Measurements from ENCODE around the gene FBXO21.
"Not testable (repeated sequence)": the region's sequence is repeated elsewhere in the genome, so short reads cannot be mapped to it uniquely, and the experiment has no call there.

The FBXO21 gene, protein sequence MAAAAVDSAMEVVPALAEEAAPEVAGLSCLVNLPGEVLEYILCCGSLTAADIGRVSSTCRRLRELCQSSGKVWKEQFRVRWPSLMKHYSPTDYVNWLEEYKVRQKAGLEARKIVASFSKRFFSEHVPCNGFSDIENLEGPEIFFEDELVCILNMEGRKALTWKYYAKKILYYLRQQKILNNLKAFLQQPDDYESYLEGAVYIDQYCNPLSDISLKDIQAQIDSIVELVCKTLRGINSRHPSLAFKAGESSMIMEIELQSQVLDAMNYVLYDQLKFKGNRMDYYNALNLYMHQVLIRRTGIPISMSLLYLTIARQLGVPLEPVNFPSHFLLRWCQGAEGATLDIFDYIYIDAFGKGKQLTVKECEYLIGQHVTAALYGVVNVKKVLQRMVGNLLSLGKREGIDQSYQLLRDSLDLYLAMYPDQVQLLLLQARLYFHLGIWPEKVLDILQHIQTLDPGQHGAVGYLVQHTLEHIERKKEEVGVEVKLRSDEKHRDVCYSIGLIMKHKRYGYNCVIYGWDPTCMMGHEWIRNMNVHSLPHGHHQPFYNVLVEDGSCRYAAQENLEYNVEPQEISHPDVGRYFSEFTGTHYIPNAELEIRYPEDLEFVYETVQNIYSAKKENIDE

GRCh38 chr12:117190210-117190781 is at the start of gene FBXO21:
FBXO21 (minus strand) TSS chr12:117190470; CDS start chr12:117190456, 14 bp downstream.
- DNase-seq = peak; percentile 22

DNA sequence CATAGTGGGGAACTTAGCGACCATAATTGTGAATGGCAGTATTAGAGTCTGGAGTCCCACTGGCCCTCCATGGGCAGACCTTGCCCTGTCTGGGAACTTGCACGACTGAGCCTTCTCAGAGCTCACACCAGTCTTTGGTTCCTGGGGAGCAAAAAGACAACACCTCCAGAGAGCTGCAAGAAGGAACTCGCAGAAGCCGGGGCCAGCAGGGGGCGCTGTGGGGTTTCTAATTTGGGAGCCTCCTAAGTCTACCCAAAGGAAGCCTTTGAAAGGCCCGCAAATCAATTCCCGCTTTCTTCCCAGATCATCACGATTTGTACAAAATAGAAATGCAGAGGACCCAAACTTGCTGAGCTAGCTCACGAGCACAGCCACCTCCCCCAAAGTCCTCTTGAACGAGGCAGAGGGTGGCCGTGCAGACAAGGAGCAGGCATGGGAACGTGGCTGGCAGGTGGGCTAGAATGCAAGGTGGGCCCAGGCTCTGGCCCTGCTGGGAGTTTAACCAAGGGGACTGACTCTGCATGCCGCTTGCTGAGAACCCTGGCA is 46.3 kb upstream of the FBXO21 start:
- no peak for DNase-seq

DNA sequence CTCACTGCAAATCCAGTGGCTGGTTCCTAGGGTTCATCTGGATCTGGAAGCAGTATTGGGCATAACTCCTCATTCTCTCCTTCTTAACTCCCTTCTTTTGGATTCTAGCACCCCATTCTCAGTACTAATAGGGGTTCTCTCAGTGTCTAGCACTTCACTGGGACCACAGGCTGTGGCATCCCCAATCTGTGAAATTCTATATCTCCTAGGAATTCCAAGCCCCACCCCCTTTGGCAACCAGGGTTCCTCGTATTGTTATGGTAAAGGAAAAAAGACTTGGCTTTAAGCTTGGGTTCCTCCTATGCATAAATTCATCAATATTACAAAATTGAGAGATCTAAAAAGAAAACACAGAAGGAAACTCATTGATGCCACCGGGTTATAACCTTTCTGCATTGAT is 45.0 kb upstream of the FBXO21 start:
- no peak for DNase-seq

GRCh38 chr12:117234441-117234840 is 44.2 kb upstream of the FBXO21 start:
- DNase-seq = no peak

GRCh38 chr12:117231750-117232149 is 41.5 kb upstream of the FBXO21 start:
- no peak for DNase-seq

GRCh38 chr12:117228239-117228638 is 38.0 kb upstream of the FBXO21 start:
- no peak for DNase-seq

GRCh38 chr12:117227000-117227653 is 36.9 kb upstream of the FBXO21 start:
- no peak for DNase-seq

- DNase-seq = no peak
These were observed 36.2 kb upstream of the FBXO21 start for GRCh38 chr12:117226505-117226904.

DNA sequence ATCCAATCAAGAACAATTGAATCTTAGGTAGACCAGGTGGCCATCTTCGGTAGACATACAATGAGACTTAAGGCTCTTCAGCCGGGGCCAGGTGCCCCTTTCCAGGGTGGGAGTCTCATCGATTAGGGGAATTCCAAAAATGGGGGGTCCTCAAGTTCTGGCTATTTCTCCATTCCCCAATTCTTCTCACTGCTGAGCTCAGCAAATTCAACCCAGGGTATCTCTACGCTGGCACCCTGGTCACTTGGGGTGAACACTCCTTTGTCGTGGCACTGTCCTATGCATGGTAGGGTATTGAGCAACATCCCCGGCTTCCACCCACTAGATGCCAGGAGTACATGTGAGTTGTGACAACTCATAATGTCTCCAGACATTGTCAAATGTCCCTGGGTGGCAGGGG is 34.9 kb upstream of the FBXO21 start:
- no peak for DNase-seq

DNA sequence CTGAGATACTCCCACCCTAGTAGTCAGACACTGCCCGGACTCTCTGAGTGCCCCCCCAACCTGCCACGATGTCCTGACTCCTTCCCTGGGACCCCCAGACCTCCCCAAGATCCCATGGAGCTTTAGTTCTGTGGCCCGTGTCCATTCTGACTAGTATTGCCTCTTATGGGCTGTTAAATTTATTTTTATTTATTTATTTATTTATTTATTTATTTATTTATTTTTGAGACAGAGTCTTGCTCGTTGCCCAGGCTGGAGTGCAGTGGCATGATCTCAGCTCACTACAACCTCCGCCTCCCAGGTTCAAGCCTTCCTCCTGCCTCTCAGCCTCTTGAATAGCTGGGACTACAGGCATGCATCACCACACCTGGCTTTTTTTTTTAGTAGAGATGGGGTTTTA is 30.7 kb upstream of the FBXO21 start:
- not testable (repeated sequence) for DNase-seq

GRCh38 chr12:117218149-117218548 is 27.9 kb upstream of the FBXO21 start:
- DNase-seq = no peak

- DNase-seq = no peak
These were observed 26.4 kb upstream of the FBXO21 start for GRCh38 chr12:117216686-117217085.

GRCh38 chr12:117214797-117215196 is 24.5 kb upstream of the FBXO21 start:
- DNase-seq = no peak

- no peak for DNase-seq
These were observed 23.1 kb upstream of the FBXO21 start for GRCh38 chr12:117213295-117213808.

- DNase-seq = no peak
These were observed 22.4 kb upstream of the FBXO21 start for GRCh38 chr12:117212563-117213190.

GRCh38 chr12:117210266-117210918 is 20.1 kb upstream of the FBXO21 start:
- DNase-seq = no peak

GRCh38 chr12:117209626-117210025 is 19.4 kb upstream of the FBXO21 start:
- DNase-seq = no peak

DNA sequence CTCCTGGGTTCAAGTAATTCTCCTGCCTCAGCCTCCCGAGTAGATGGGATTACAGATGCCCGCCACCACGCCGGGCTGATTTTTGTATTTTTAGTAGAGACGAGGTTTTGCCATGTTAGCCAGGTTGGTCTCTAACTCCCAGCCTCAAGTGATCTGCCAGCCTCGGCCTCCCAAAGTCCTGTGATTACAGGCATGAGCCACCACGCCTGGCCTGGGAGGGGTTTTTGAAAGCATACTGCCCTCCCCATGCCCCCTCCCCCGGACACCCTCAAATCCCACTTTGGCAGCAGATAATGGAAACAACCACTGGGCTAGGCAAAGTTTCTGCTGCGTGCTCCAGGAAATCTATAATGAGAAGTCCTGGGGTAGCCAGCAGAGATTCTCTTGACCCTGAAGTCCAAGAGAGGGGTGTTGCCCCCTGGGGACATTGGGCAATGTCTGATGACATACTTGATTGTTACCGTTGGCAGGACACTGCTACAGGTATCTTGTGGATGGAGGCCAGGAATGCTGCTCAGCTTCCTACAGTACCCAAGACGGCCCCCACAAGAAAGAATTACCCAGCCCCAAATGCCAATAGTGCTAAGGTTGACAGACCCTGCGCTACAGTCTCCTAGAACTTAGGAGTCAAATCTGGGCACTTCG is 18.7 kb upstream of the FBXO21 start:
- DNase-seq = no peak

DNA sequence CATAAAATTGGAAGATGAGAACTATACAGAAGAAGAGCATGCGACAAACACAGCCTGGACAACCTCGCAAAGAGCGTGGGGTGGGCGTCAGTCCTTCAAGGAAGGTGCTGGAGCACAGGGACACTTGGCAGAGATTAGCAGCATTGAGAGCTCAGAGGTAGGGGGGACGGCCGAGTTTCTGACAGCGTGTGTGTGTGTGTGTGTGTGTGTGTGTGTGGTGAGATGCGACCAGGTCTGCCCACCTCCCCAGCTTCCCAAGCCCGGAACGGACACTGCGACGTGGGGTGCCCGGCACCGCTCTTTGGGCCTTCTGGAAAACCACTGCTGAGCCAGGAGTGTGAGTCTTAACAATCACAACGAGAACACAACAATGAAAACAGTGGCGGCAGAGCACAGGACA is 17.9 kb upstream of the FBXO21 start:
- DNase-seq = no peak

- no peak for DNase-seq
These were observed 17.4 kb upstream of the FBXO21 start for GRCh38 chr12:117207675-117208074.

GRCh38 chr12:117202556-117202955 is 12.3 kb upstream of the FBXO21 start:
- no peak for DNase-seq

DNA sequence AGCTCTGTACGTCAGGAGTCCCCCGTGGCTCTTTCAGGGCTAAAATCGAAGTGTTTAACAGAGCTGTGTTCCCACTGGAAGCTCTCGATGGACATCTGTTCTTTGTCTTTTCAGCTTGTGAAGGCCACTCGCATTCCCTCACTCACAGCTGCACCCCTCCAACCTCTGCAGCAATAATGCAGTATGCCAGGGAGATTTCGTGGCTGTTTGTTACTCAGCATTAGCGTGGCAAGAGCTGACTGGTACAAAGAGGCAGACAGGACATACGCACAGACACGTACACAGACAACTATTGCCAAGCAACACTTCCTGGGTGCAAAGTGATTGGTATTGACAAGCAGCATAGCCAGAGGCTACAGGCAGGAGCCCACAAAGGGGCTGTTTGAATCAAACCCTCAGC is 11.8 kb upstream of the FBXO21 start:
- no peak for DNase-seq

All from SIG-M5 (cell line).